GM23338 (cell line): ENCODE results near the gene TRIM56. TPM values are rescaled to one million over a fixed set of nuclear protein-coding genes. Genes with fewer than 3 reads are reported as not detected.
"Not testable (repeated sequence)": the region's sequence is repeated elsewhere in the genome, so short reads cannot be mapped to it uniquely, and the experiment has no call there.

Experiments
- ATAC-seq: fragments of 200-7000 bp; cut with Tn5 transposase; 3 replicates; pipeline ENCODE4 v1.9.1; 2020
- DNase-seq: peaks from one replicate; pipeline ENCODE4 v3.0.0-alpha.2; 2015; ENCODE audit warnings: low spot score
- H2AFZ ChIP-seq: fragments of 200-600 bp; sonication (generic); 2 replicates; pipeline ENCODE4 v1.8.0; 2016; ENCODE audit warnings: antibody characterized with exemption, mild to moderate bottlenecking, moderate library complexity
- H3F3A ChIP-seq: fragments of 200-600 bp; sonication (generic); replicated peaks from 2 replicates; pipeline ENCODE4 v1.8.0; 2017; ENCODE audit warnings: antibody characterized with exemption, mixed run types, low read depth
- H3K27ac ChIP-seq: fragments of 200-600 bp; sonication (generic); 2 replicates; pipeline ENCODE4 v1.6.1; 2016; ENCODE audit warnings: low read depth
- H3K27me3 ChIP-seq: fragments of 200-600 bp; sonication (generic); 2 replicates; pipeline ENCODE4 v1.8.0; 2016; ENCODE audit warnings: mild to moderate bottlenecking, mixed run types, moderate library complexity; ENCODE audit not compliant: insufficient read depth
- H3K36me3 ChIP-seq: fragments of 200-600 bp; sonication (generic); 2 replicates; pipeline ENCODE4 v1.8.0; 2016; ENCODE audit warnings: mild to moderate bottlenecking; ENCODE audit not compliant: insufficient read depth
- H3K4me1 ChIP-seq: fragments of 200-600 bp; sonication (generic); 2 replicates; pipeline ENCODE4 v1.8.0; 2016; ENCODE audit warnings: mild to moderate bottlenecking, moderate library complexity; ENCODE audit not compliant: insufficient read depth
- H3K4me2 ChIP-seq: fragments of 200-600 bp; sonication (generic); 2 replicates; pipeline ENCODE4 v1.7.1; 2017; ENCODE audit warnings: mixed run types
- H3K4me3 ChIP-seq: fragments of 200-600 bp; sonication (generic); 2 replicates; pipeline ENCODE4 v1.6.1; 2016; ENCODE audit warnings: mixed run types
- H3K79me2 ChIP-seq: fragments of 200-600 bp; sonication (generic); replicated peaks from 2 replicates; pipeline ENCODE4 v1.8.0; 2017; ENCODE audit warnings: mild to moderate bottlenecking; ENCODE audit not compliant: insufficient read depth
- H3K9me2 ChIP-seq: fragments of 200-600 bp; sonication (generic); 2 replicates; pipeline ENCODE4 v1.8.0; 2017; ENCODE audit not compliant: insufficient read depth
- H4K20me1 ChIP-seq: fragments of 200-600 bp; sonication (generic); replicated peaks from 2 replicates; pipeline ENCODE4 v1.8.0; 2017; ENCODE audit warnings: mild to moderate bottlenecking; ENCODE audit not compliant: insufficient read depth
- H3K27ac Mint-ChIP-seq: 2 replicates; pipeline ENCODE4 v1.8.0; 2020; ENCODE audit warnings: inconsistent platforms, mild to moderate bottlenecking, moderate library complexity, mixed read lengths
- H3K27me3 Mint-ChIP-seq: 3 replicates; pipeline ENCODE4 v1.8.0; 2022; ENCODE audit warnings: low read depth, mild to moderate bottlenecking, moderate library complexity, mixed read lengths, inconsistent platforms; ENCODE audit not compliant: insufficient read depth, poor library complexity
- H3K36me3 Mint-ChIP-seq: 3 replicates; pipeline ENCODE4 v1.8.0; 2021; ENCODE audit warnings: low read depth, mild to moderate bottlenecking, inconsistent platforms, moderate library complexity, mixed read lengths
- H3K4me1 Mint-ChIP-seq: 3 replicates; pipeline ENCODE4 v1.8.0; 2020; ENCODE audit warnings: mild to moderate bottlenecking, inconsistent platforms, mixed read lengths
- H3K4me3 Mint-ChIP-seq: 3 replicates; pipeline ENCODE4 v1.8.0; 2021; ENCODE audit warnings: moderate library complexity, mild to moderate bottlenecking, inconsistent platforms, mixed read lengths
- H3K9me3 Mint-ChIP-seq: 3 replicates; pipeline ENCODE4 v1.8.0; 2020; ENCODE audit warnings: moderate library complexity, mild to moderate bottlenecking, inconsistent platforms, mixed read lengths
- CREB1 ChIP-seq: fragments of 250-450 bp; sonication (Bioruptor Pico); IDR thresholded peaks from 2 replicates; pipeline ENCODE4 v1.5.0; 2020; ENCODE audit warnings: low read depth, mild to moderate bottlenecking, moderate library complexity
- EZH2phosphoT487 ChIP-seq: fragments of 200-600 bp; sonication (generic); IDR thresholded peaks from one replicate; pipeline ENCODE4 v1.8.1; 2018; ENCODE audit warnings: antibody characterized with exemption; ENCODE audit not compliant: unreplicated experiment
- JUNB ChIP-seq: IDR thresholded peaks from one replicate; pipeline ENCODE4 v1.6.1; 2016; ENCODE audit warnings: antibody characterized with exemption; ENCODE audit not compliant: unreplicated experiment
- POLR2AphosphoS5 ChIP-seq: IDR thresholded peaks from 2 replicates; pipeline ENCODE4 v1.6.1; 2016; ENCODE audit warnings: antibody characterized with exemption, low read depth
- REST ChIP-seq: IDR thresholded peaks from one replicate; pipeline ENCODE4 v1.6.1; 2018; ENCODE audit warnings: antibody characterized with exemption; ENCODE audit not compliant: unreplicated experiment
- STAT1 ChIP-seq: IDR thresholded peaks from one replicate; pipeline ENCODE4 v1.6.1; 2016; ENCODE audit warnings: antibody characterized with exemption; ENCODE audit not compliant: unreplicated experiment
- ZNF114 ChIP-seq: fragments of 250-450 bp; sonication (Bioruptor Pico); IDR thresholded peaks from 2 replicates; pipeline ENCODE4 v1.5.0; 2020; ENCODE audit warnings: mild to moderate bottlenecking, moderate library complexity
- ZNF331 ChIP-seq: fragments of 250-450 bp; sonication (Bioruptor Pico); IDR thresholded peaks from 2 replicates; pipeline ENCODE4 v1.5.0; 2020; ENCODE audit warnings: low read depth, mild to moderate bottlenecking, moderate library complexity
- polyA plus RNA-seq: library from polyadenylated mRNA; unstranded; fragments of >200 nt; fragmentation: Nextera tagmentation; extraction: Ambion mirVana; gene quantifications from 2 replicates; pipeline ENCODE4 v1.2.1, GENCODE V29; 2016
- total RNA-seq: library from RNA; depleted of rRNA; stranded (reverse); fragments of >200 nt; shearing (Covaris generic); gene quantifications from 2 replicates; pipeline ENCODE4 v1.2.3, GENCODE V29; 2014

Gene TRIM56
- total and polyA plus RNA-seq, 2 experiments from 2014 or later, result 10.0 to 15.7 TPM

GRCh38 chr7:101119876-101120275 is 34.6 kb downstream of the TRIM56 start (continued):
- TF ChIP-seq JUNB (no peak), EZH2phosphoT487 (no peak), CREB1 (CRISPR knock-in tag) (no peak), ZNF114 (CRISPR knock-in tag) (no peak), REST (no peak), ZNF331 (CRISPR knock-in tag) (no peak), POLR2AphosphoS5 (no peak)

GRCh38 chr7:101120315-101120714 is 35.0 kb downstream of the TRIM56 start:
- Mint-ChIP-seq H3K4me3 (no peak overlapping the region), H3K9me3 (peaks cover 4% of the 10 kb centered on the region), H3K27me3 (peaks cover 20% of the 10 kb centered on the region), H3K36me3 (0 out of 3 replicates have a peak, but pooled peaks cover 3% of the 10 kb centered on the region), H3K27ac (no peak overlapping the region), H3K4me1 (peaks cover 13% of the 10 kb centered on the region)
- no peaks in the 10 kb centered on the region for H4K20me1 ChIP-seq
- peak overlapping the region; percentile 80; the same call in 1 of the 2 replicates for H2AFZ ChIP-seq
- H3K9me2 ChIP-seq, result no peaks in the 10 kb centered on the region
- no peak overlapping the region for H3K4me2 ChIP-seq
- no peaks in the 10 kb centered on the region for H3K79me2 ChIP-seq
- H3K4me3 ChIP-seq, result no peak overlapping the region
- TF ChIP-seq STAT1 (no peak), EZH2phosphoT487 (no peak), ZNF114 (CRISPR knock-in tag) (no peak), CREB1 (CRISPR knock-in tag) (no peak)
- DNase-seq (no peak), ATAC-seq (no peak)
- H3K36me3 ChIP-seq, result no peaks in the 10 kb centered on the region
- H3K27ac ChIP-seq, result no peak overlapping the region
- H3F3A ChIP-seq, result 0 out of 2 replicates have a peak, but pooled peaks cover 7% of the 10 kb centered on the region
- H3K4me1 ChIP-seq, result peaks cover 18% of the 10 kb centered on the region; the same call in 1 of the 2 replicates
- H3K27me3 ChIP-seq, result no peaks in the 10 kb centered on the region

- not testable (repeated sequence) for H3K79me2 ChIP-seq, H3K9me3 Mint-ChIP-seq, H3K27me3 ChIP-seq, DNase-seq, H3K36me3 ChIP-seq, H4K20me1 ChIP-seq, H3K27ac ChIP-seq, H3K9me2 ChIP-seq, H3K27ac Mint-ChIP-seq, H3K36me3 Mint-ChIP-seq, H3K4me3 Mint-ChIP-seq, H3K4me3 ChIP-seq, H3F3A ChIP-seq, ATAC-seq
- H3K4me2 ChIP-seq, result peak overlapping the region; percentile 53; the same call in 1 of the 2 replicates
- peaks cover 17% of the 10 kb centered on the region for H3K4me1 Mint-ChIP-seq
- peak overlapping the region; percentile 89; the same call in 1 of the 2 replicates for H2AFZ ChIP-seq
- peaks cover 26% of the 10 kb centered on the region; the same call in 1 of the 2 replicates for H3K4me1 ChIP-seq
- H3K27me3 Mint-ChIP-seq, result peaks cover 21% of the 10 kb centered on the region
Observed at GRCh38 chr7:101121631-101121990, 36.3 kb downstream of the TRIM56 start.
